GM23248 (cell line): ENCODE measurements around the gene PDE2A. TPM values are rescaled to one million over a fixed set of nuclear protein-coding genes. Genes with fewer than 3 reads are reported as not detected.

Experiments used
- DNase-seq: peaks from one replicate; pipeline ENCODE4 v3.0.0-alpha.2; 2015
- H2AFZ ChIP-seq: fragments of 200-600 bp; sonication (generic); 2 replicates; pipeline ENCODE4 v1.6.1; 2016; ENCODE audit warnings: antibody characterized with exemption
- H3F3A ChIP-seq: fragments of 200-600 bp; sonication (generic); 2 replicates; pipeline ENCODE4 v1.6.1; 2016; ENCODE audit warnings: mild to moderate bottlenecking, antibody characterized with exemption, mixed run types; ENCODE audit not compliant: insufficient read depth
- H3K27ac ChIP-seq: fragments of 200-600 bp; sonication (generic); 2 replicates; pipeline ENCODE4 v1.5.1; 2016; ENCODE audit warnings: mild to moderate bottlenecking
- H3K27me3 ChIP-seq: fragments of 200-600 bp; sonication (generic); replicated peaks from 2 replicates; pipeline ENCODE4 v1.6.1; 2016; ENCODE audit warnings: mild to moderate bottlenecking; ENCODE audit not compliant: insufficient read depth
- H3K36me3 ChIP-seq: fragments of 200-600 bp; sonication (generic); 2 replicates; pipeline ENCODE4 v1.6.1; 2016; ENCODE audit warnings: low read depth, mild to moderate bottlenecking
- H3K4me1 ChIP-seq: fragments of 200-600 bp; sonication (generic); 2 replicates; pipeline ENCODE4 v1.6.1; 2016; ENCODE audit warnings: mild to moderate bottlenecking; ENCODE audit not compliant: insufficient read depth
- H3K4me2 ChIP-seq: fragments of 200-600 bp; sonication (generic); one replicate; pipeline ENCODE4 v1.6.1; 2016; ENCODE audit warnings: mild to moderate bottlenecking; ENCODE audit not compliant: unreplicated experiment
- H3K4me3 ChIP-seq: fragments of 200-600 bp; sonication (generic); 2 replicates; pipeline ENCODE4 v1.5.1; 2016; ENCODE audit warnings: mild to moderate bottlenecking
- H3K79me2 ChIP-seq: fragments of 200-600 bp; sonication (generic); 2 replicates; pipeline ENCODE4 v1.6.1; 2016; ENCODE audit warnings: mild to moderate bottlenecking; ENCODE audit not compliant: insufficient read depth
- H3K9ac ChIP-seq: fragments of 200-600 bp; sonication (generic); 2 replicates; pipeline ENCODE4 v1.6.1; 2016; ENCODE audit warnings: mild to moderate bottlenecking
- H3K9me2 ChIP-seq: fragments of 200-600 bp; sonication (generic); 2 replicates; pipeline ENCODE4 v1.6.1; 2016; ENCODE audit warnings: mixed run types, mild to moderate bottlenecking, moderate library complexity; ENCODE audit not compliant: insufficient read depth
- H3K9me3 ChIP-seq: fragments of 200-600 bp; sonication (generic); one replicate; pipeline ENCODE4 v1.6.1; 2017; ENCODE audit warnings: low read depth
- H4K20me1 ChIP-seq: fragments of 200-600 bp; sonication (generic); 2 replicates; pipeline ENCODE4 v1.6.0; 2016; ENCODE audit not compliant: insufficient read depth
- EZH2 ChIP-seq: fragments of 200-600 bp; sonication (generic); IDR thresholded peaks from 2 replicates; pipeline ENCODE4 v1.6.1; 2018; ENCODE audit warnings: antibody characterized with exemption, mild to moderate bottlenecking; ENCODE audit not compliant: insufficient read depth, poor library complexity, severe bottlenecking
- EZH2phosphoT487 ChIP-seq: fragments of 200-600 bp; sonication (generic); IDR thresholded peaks from 2 replicates; pipeline ENCODE4 v1.6.1; 2018; ENCODE audit warnings: antibody characterized with exemption, moderate library complexity, mild to moderate bottlenecking, low read depth; ENCODE audit not compliant: insufficient read depth
- WGBS, 2 experiments: methylation state at CpG; one replicate each; pipeline ENCODE4 v1.1.6; 2015 to 2017; ENCODE audit warnings: low lambda C conversion rate in 2 of 2, low coverage in 1 of 2; ENCODE audit errors: missing lambda C conversion rate in 2 of 2; 5-methylcytosine and 5-hydroxymethylcytosine counted together
- in situ Hi-C: fragments of 300-500 bp; cut with MboI; formaldehyde crosslinking; loops from 2 replicates; pipeline ENCODE4 v1.15.0; 2020
- polyA plus RNA-seq: library from polyadenylated mRNA; unstranded; fragments of >200 nt; fragmentation: Nextera tagmentation; extraction: Ambion mirVana; gene quantifications from 2 replicates; pipeline ENCODE4 v1.2.1, GENCODE V29; 2016
- total RNA-seq: library from RNA; depleted of rRNA; stranded (reverse); fragments of >200 nt; shearing (Covaris generic); gene quantifications from 2 replicates; pipeline ENCODE4 v1.2.3, GENCODE V29; 2014

PDE2A gene
- total and polyA plus RNA-seq, 2 experiments from 2014 or later: 1.0 to 2.3 TPM

DNA sequence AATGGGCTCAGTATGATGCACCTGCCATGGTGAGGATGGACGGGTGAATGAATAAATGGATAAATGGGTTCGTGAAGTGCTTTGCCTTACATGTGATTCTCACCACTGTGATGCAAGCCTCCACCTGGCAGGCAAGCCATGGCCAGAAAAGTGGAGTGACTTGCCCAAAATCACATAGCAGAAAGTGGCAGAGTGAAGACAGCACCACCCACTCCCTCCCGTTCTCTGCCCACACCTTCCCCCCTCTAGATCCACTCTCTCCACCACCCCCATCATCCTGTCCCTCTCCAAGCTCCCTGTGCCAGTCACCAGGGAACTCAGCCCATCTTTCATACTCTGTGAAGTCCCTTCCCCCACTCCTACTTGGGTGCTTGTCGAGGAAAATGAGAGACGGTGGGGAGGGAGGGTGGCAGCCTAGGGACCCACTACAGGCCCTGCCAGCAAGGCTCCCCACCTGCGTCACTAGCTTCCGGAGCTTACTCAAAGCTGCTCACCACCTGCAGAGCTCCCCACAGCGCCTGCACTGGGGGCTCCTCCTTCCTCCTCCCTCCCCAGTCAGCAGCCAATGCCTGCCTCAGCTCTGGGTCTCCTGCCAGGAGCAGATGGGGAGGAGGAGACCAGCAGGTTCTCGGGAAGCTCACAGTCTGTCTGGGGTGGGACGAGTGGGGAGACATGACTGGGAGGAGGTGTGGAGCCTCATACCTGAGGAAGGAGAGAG lies 82.3 kb downstream of the PDE2A start:
- Histone ChIP-seq H3K79me2 (no peaks in the 10 kb centered on the region), H3K27me3 (peaks cover 70% of the 10 kb centered on the region), H2AFZ (no peak overlapping the region), H4K20me1 (no peaks in the 10 kb centered on the region), H3F3A (no peaks in the 10 kb centered on the region), H3K9me2 (no peaks in the 10 kb centered on the region), H3K36me3 (no peaks in the 10 kb centered on the region), H3K9me3 (no peaks in the 10 kb centered on the region), H3K4me2 (no peak overlapping the region), H3K27ac (no peak overlapping the region), H3K4me1 (no peaks in the 10 kb centered on the region), H3K9ac (no peak overlapping the region), H3K4me3 (no peak overlapping the region)
- in situ Hi-C loops: no loop called here
- TF ChIP-seq EZH2phosphoT487 (no peak), EZH2 (no peak)
- 17 to 20% methylated on average over 10 of the region's 10 CpGs for whole genome bisulfite sequencing, 2 experiments
- no peak for DNase-seq

DNA sequence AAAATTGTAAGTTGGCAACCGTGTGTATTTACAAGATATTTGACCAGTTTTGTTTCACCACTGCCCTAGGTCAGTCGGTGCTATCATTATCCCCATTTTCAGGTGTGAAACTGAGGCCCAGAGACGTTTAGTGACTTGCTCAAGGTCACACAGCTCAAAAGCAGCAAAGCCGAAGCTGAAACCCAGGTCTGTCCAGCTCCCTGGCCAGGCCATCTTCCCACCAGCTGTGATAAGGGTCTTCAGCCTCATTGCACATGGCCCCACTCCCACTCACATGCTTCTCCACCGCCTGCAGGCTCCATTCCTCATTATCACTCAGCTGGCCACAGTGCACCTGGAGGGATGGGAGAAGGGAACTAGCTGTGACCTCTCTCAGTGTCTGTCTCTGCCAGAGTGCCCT lies 83.2 kb downstream of the PDE2A start:
- Histone ChIP-seq H4K20me1 (no peaks in the 10 kb centered on the region), H2AFZ (no peak overlapping the region), H3K27me3 (peaks cover 73% of the 10 kb centered on the region), H3K9ac (no peak overlapping the region), H3K4me3 (no peak overlapping the region), H3K36me3 (no peaks in the 10 kb centered on the region), H3K9me3 (no peaks in the 10 kb centered on the region), H3K27ac (no peak overlapping the region), H3K9me2 (no peaks in the 10 kb centered on the region), H3F3A (no peaks in the 10 kb centered on the region), H3K4me2 (no peak overlapping the region), H3K4me1 (no peaks in the 10 kb centered on the region), H3K79me2 (no peaks in the 10 kb centered on the region)
- in situ Hi-C loops: no loop called here
- DNase-seq: no peak
- TF ChIP-seq EZH2: no peak
- TF ChIP-seq EZH2phosphoT487: no peak
- 66 to 70% methylated on average over 5 of the region's 5 CpGs for WGBS, 2 experiments

DNA sequence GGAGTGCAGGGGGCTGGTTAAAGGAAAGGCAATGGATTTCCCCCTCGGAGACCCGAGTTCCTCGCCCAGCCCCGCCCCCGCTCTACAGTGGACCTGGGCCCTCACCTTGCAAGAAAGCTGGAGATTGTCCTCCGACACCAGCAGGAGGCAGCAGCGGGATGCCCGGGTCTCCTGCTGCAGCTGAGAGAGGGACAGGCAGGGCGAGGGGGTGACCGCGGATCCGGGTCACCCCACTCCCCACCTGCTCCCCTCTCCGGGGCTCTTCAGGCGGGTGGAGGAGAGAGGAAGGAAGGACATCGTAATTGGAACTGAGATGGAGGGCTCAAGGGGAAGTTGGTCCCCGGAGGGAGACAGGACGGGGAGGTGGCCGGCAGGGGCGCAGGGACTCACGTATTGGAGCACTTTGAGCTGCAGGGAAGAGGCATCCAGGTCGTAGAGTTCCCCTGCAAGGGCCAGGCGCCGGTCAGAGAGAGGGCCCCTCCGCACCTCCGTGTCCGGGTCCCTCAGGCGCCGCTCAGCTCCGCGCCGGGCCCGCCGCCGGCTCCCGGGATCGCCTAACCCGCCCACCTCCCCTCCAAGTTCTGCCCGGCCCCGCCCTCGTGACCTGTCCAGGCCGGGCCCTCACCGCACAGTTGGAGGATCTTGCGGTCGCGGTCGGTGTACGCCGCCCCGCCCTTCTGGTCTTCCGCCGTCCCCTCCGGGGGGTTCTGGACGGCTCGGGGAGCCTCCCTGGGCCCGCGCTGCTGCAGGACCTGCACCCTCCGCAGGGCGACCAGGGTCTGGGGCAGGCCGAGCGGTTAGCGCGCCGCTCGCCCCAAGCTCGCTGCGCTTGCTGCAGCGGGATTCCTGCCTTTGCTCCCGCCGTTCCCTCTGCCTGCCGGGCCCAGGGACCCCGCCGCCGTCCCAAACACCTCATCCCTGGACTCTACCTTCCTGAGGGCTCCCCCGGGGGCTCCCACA lies 84.1 kb downstream of the PDE2A start:
- TF ChIP-seq EZH2: peak; percentile 11
- no peak; the same call in 1 of the 2 replicates for TF ChIP-seq EZH2phosphoT487
- H3K27me3 ChIP-seq: peaks cover 80% of the 10 kb centered on the region
- H3K9me2 ChIP-seq: no peaks in the 10 kb centered on the region
- no peak overlapping the region for H3K27ac ChIP-seq
- in situ Hi-C loops: no loop called here
- H4K20me1 ChIP-seq: no peaks in the 10 kb centered on the region
- WGBS, 2 experiments: 7 to 12% methylated on average over 42 to 70 of the region's 74 CpGs
- H3K4me1 ChIP-seq: no peaks in the 10 kb centered on the region
- peak overlapping the region; percentile 46 for H3K4me2 ChIP-seq
- no peaks in the 10 kb centered on the region for H3F3A ChIP-seq
- H3K4me3 ChIP-seq: peak overlapping the region; percentile 16; the same call in 1 of the 2 replicates
- no peaks in the 10 kb centered on the region for H3K36me3 ChIP-seq
- no peak overlapping the region for H2AFZ ChIP-seq
- H3K79me2 ChIP-seq: no peaks in the 10 kb centered on the region
- H3K9ac ChIP-seq: no peak overlapping the region
- DNase-seq: peak; percentile 44
- H3K9me3 ChIP-seq: no peaks in the 10 kb centered on the region

DNA sequence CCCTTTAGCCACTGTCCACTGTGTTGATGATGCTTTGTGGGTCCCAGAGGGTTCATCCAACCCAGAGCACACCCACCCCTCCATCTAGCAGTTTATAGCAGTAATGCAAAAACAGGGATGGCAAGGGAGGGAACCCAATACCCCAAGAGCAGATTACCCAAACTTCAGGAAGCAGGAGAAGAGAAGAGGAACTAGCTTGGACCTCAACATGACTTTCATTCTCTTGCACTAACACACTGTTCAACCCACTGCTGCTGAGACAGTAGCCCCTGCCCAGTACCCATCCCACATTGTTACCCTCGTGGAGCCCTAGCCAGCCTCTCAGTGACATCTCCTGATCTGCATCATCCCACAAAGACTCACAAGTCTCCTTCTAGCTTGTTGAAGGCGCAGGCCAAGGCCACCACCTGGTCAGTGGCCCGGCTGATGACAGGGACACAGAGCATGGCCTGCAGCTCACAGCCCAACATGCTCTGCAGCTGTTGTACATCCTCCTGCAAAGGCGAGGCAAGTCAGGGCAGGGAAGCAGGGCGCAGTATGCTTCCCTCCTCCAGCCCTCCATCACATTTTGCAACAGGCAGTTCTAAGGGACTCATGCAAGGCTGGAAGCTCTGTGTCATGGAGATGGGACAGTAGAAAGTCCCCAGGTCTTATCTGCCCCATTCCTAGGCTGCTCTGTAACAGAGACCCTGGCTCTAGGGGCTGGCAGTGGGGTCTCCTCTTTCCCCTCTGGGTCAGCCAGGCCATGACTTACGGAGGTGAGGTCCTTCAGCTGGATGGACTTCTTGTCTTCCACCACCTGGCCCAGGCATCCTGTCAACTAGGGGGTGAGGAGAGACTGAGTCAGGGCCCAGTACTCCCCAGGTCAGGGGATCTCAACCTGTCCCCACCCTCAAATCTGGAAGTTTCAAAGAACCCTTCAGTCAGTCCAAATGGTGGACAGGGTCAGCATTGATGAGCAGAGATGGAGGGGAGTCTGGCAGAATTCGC lies 85.5 kb downstream of the PDE2A start:
- no peaks in the 10 kb centered on the region for H3K9me2 ChIP-seq
- no peaks in the 10 kb centered on the region for H3K36me3 ChIP-seq
- H3K4me1 ChIP-seq: no peaks in the 10 kb centered on the region
- no peak overlapping the region for H3K9ac ChIP-seq
- no peaks in the 10 kb centered on the region for H4K20me1 ChIP-seq
- H3K27me3 ChIP-seq: peaks cover 77% of the 10 kb centered on the region
- no peak overlapping the region for H3K4me3 ChIP-seq
- no peak overlapping the region for H3K4me2 ChIP-seq
- H3K9me3 ChIP-seq: no peaks in the 10 kb centered on the region
- TF ChIP-seq EZH2phosphoT487 (no peak), EZH2 (no peak)
- H3K79me2 ChIP-seq: no peaks in the 10 kb centered on the region
- H3K27ac ChIP-seq: no peak overlapping the region
- no peak overlapping the region for H2AFZ ChIP-seq
- no peaks in the 10 kb centered on the region for H3F3A ChIP-seq
- in situ Hi-C loops: no loop called here
- WGBS, 2 experiments: 72 to 78% methylated on average over 7 of the region's 7 CpGs
- no peak for DNase-seq
